GM19372 (cell line): ENCODE results near the gene ADAMTS16.

Experiments
- ATAC-seq: cut with Tn5 transposase; IDR thresholded peaks from one replicate; pipeline ENCODE4 v1.9.1; 2021; ENCODE audit warnings: mild to moderate bottlenecking, low read depth, moderate library complexity; ENCODE audit not compliant: unreplicated experiment

ADAMTS16 gene

DNA sequence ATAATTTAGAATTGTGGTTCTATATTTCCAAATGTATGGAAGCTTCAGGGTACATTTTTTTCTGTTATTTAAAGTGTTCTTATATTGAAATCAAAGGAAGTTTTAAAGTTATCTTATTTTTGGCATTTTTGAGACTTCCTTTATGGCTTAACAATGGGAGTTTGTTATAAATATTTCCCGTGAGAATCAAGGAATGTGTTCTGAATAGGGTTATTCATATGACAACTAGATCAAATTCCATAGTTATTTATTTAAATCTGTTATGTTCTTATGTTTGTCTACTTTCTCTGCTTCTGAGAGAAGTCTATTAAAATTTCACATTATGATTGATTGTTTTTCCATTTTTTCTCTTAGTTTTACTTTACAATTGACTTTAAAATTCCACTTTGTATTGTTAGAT lies 135.1 kb downstream of the ADAMTS16 start:
- ATAC-seq: no peak

DNA sequence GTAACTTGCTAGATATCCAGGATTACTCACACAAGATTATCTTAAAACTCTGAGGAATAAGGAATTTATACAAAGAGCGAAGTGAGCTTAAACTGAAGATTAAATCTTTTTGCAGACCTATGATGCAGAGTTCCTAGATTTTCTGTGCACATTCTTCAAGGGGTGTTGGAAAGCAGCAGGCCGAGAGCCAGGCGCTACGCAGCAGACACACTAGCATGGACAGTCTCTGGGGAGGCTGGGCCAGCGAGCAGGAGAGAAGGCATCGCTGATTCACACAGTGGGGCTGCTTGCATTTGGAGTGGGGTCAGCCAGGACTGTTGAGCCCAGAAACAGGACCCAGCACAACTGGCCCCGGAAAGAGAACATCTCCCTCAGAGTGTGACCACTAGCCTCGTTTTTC lies 136.3 kb downstream of the ADAMTS16 start:
- no peak for ATAC-seq

- no peak for ATAC-seq
These were observed 136.9 kb downstream of the ADAMTS16 start for GRCh38 chr5:5276951-5277517.

GRCh38 chr5:5278201-5278814 lies 138.2 kb downstream of the ADAMTS16 start:
- no peak for ATAC-seq

DNA sequence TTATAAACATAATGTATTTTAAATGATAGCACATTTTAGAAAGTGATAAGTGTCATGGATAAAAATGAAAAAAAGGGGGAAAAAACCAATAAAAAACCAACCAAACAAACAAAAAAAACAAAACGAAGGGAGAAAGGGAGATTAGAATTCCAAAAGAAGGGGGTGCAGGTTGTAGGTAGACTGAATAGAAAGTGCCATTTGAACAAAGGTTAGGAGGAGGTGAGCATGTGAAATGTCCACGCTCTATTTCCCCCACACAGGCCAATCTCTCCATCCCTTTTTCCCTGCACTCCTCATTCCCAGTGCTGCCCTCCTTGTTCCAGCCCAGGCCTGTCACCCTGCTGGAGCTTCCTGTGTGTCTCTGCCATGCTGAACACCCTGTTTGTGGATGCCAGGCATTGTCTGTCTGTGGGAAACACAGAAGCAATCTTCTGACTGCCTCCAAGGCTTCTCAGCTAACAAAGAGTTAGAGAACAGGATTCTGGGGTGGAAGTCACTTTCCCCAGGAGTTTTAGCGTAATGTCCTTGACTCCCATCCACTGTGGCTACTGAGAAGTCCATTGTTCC lies 138.8 kb downstream of the ADAMTS16 start:
- ATAC-seq: no peak

DNA sequence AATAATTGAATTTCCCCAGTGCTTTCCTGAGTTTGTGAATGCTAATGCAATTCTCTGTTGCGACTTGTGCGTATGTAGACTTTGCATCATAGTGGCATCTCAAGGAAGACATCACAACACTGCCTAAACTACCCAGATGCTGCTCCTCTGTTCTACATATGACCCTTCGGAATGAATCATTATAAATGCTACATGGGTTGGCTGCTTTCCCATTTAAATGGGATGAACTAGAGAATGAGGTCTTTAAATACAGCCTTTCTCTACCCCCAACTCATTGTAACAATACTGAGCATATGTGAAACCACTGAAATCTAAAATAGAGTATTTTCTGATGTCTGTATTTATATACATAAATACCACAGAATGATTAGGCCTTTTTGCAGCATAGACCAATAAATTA lies 145.8 kb downstream of the ADAMTS16 start:
- ATAC-seq: no peak

GRCh38 chr5:5287419-5287818 lies 147.3 kb downstream of the ADAMTS16 start:
- ATAC-seq: no peak

DNA sequence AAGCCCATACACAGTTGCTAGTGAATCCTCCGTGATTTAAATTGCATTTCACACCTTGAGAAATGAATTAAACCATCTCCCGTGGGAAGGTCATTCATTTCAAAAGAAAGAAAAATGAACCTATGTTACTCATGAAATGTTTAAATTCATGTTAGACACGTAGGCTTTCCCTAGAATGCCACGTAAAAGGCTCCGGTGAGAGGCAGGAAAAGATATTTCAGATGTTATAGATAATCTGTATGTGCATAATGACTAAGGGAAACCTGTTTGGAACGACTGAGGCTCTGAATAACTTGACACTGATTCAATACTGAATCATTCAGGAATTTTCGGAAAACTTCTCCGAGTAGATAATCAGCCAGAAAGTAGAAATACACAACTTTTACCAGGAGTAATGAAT lies 148.1 kb downstream of the ADAMTS16 start:
- no peak for ATAC-seq

DNA sequence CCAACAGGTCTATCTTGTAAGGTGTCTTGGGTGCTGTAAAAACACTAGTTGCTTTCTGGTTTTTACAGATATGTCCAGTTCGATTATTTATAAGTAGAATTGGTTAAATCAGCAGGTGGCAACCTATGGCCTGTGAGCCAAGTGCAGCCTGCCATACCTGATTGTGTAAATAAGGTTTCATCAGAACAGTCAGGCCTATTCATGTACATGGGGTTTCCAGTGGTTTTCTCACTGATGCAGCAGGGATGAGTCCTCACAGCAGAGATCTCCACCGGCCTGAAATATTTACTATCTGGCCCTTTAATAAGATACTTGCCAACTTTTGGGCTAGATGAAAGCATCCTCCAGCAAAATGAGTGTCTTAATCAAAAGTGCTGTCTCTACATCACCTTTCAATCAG lies 149.4 kb downstream of the ADAMTS16 start:
- ATAC-seq: no peak

- ATAC-seq: no peak
These were observed 150.7 kb downstream of the ADAMTS16 start for GRCh38 chr5:5290674-5291334.

DNA sequence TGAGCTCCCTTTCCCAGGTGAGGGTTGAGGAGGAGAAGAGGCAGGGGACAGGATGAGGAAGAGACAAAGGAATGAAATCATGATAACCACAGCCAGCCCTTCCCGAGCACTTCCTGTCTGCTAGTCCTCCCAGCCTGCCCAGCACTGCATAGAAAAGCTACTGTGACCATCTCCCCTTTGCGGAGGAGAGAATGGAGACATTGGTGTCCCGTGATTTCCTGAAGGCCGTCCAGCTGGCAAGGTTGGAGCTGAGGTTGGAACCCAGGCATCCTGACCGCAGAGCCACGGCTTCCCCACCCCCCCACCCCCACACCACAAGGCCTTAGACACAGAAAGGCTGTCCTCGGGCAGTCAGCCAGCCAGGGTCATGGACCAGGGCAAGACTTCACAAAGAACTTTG lies 151.2 kb downstream of the ADAMTS16 start:
- ATAC-seq: no peak

DNA sequence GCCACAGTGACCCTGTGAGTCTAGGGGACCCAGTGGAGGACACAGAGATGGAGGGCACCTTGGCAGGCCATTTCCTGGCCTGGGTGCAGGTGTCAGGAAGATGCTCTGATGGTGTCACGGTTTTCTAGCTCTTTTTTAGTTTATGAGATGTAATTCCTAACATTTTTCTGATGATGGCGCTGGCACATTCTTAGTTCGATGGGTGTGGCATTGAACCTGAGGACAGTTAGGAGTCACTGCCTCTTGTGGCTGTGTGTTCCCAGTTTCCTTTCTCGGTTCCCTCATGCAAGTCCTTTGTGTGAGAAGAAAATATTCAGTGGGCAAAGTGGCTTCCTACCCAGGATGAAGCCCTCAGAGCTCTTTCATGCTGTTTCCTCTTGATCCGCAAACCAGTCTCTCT lies 152.9 kb downstream of the ADAMTS16 start:
- no peak for ATAC-seq

DNA sequence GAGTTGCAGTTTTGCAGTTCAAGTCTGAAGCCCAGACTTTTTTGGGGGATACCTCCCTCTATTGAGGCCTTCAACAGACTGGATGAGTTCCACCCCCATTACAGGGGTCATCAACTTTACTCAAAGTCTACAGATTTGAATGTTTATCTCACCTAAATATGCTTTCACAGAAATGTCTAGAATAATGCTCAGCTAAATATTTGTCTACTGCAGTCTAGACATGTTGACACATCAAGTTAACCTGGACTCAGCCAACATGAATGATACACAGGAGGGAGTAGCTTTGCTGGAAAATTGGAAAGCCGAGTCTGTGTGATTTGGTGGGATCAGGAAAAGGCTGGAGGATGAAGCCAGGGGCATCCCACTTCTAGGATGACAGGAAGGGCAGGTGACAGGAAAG lies 154.3 kb downstream of the ADAMTS16 start:
- ATAC-seq: no peak

- ATAC-seq: no peak
These were observed 155.2 kb downstream of the ADAMTS16 start for GRCh38 chr5:5295351-5295750.

- no peak for ATAC-seq
These were observed 155.9 kb downstream of the ADAMTS16 start for GRCh38 chr5:5296051-5296450.

DNA sequence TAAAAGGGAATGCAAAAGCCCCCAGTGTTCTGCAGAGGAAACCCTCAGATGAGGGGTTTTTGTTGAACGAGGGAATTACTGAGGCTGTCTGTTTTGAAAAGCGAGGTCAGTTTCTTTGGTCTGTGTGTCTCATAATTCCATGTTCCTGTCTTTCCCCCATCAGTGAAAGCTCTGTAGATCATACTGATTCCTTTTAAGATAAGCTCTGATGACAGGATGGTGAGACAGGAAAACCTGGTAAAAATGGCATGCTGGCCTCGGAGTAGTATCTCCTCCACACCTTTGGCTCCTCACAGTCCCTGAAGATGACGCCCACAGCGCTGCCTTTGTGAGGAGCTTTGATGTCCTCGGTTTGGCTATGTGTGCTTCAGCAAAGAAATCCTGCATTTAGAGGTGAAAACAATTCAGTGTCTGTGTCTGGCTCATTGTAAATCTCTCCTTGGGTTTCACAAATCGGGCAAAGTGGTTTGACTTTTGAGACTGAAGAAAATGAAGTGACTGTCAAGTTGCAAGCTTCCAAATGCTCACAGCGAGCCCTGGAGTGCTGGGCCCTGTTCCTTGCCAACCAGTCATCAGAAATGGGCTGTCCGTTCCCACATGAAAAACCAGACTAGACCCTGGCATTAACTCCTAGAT lies 157.4 kb downstream of the ADAMTS16 start:
- no peak for ATAC-seq

GRCh38 chr5:5298068-5298633 lies 158.0 kb downstream of the ADAMTS16 start:
- ATAC-seq: no peak

- no peak for ATAC-seq
These were observed 158.9 kb downstream of the ADAMTS16 start for GRCh38 chr5:5298841-5299541.

- ATAC-seq: no peak
These were observed 161.0 kb downstream of the ADAMTS16 start for GRCh38 chr5:5301176-5301575.

DNA sequence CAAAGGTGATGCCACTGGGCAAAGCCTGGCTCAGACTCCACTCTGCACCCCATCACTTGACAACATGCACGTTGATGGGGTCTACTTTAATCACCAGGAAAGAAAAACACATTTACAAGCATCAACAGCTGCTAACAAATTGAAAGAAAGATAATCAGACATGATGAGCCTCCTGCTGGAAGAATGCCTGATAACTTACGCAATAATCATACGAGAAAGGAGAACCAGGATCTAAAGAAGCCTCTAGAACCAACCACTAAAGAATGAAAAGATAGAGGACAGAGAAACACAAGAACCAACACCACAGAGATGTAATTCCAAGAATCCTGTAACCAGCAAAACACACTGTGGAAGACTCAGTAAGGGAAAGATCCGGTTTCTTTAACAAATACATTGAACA lies 162.1 kb downstream of the ADAMTS16 start:
- no peak for ATAC-seq
